Hematopoietic multipotent progenitor cell (in vitro differentiated cells): Measurements from ENCODE around the gene ZNF197. TPM values are rescaled to one million over a fixed set of nuclear protein-coding genes. Genes with fewer than 3 reads are reported as not detected.
"Not testable (repeated sequence)": the region's sequence is repeated elsewhere in the genome, so short reads cannot be mapped to it uniquely, and the experiment has no call there.

Experiments
- DNase-seq, 3 donors: peaks; one replicate each; pipeline ENCODE4 v3.0.0-alpha.2; 2011 to 2015; ENCODE audit warnings: low read depth in 2 of 3, low spot score in 2 of 3
- total RNA-seq: library from RNA; depleted of rRNA; stranded (reverse); fragments of >200 nt; gene quantifications from one replicate; pipeline ENCODE4 v1.2.3, GENCODE V29; 2012

ZNF197 gene
- 10.8 TPM for total RNA-seq

DNA sequence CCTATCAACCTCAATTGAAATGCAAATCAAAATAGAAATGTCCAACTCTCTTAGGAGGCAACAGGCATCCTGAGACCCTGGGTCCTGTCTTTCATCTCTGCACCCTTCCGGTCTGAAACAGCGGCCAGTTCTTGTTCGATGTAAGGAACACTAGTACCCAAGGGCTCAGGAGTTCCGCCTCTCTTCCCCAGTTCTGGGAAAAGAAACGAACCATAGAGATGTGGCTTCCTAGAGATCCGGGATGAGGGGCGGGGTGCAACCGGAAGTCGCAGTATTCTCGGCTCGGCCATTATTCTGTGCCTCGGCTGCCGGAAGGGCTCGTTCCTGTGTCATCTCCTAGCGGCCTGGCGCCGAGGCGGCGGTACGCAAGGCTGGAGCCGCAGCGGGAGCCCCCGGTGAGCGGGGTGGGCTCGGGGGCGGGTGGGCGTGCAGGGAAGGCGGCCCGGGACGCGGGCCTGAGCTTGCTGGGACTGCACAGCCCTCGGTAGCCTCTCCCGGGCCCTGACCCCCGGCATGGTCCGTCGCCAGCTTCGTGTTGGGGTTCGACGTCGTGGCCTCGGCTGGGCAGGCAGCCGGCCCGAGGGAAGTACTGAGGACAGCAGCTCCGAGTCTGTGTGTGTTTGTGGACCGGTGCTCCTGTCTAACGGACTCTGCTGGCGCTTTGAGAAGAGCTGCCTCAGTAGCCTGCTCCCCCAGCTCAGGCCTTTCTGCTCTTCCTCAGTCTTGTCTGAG is at the start of gene ZNF197:
Gene ZNF197 (plus strand): TSS at position 288 of the 732 bp plus-strand sequence. CDS start 4,119 bp downstream, outside the sequence.
- peak; percentile 7 to 69 (median 69) for DNase-seq

DNA sequence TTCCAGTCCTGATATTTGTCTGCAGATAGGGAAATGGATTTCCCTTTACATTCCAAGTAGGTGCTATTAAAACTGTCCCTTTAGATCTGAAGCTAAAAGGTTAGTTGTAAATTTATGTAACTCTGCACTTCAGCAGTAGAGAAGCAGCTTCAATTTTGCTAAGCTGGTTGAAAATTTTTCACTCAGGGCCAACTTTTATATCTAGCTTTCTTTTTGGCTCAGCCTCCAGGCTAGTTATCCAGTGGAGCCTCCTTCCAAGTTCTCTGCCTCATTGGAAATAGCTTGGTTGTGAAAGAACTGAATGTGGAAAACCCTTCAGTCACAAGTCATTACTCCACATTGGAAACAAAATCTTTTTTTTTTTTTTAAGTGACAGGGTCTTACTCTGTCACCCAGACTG is 48.2 kb upstream of the ZNF197 start:
- no peak for DNase-seq

DNA sequence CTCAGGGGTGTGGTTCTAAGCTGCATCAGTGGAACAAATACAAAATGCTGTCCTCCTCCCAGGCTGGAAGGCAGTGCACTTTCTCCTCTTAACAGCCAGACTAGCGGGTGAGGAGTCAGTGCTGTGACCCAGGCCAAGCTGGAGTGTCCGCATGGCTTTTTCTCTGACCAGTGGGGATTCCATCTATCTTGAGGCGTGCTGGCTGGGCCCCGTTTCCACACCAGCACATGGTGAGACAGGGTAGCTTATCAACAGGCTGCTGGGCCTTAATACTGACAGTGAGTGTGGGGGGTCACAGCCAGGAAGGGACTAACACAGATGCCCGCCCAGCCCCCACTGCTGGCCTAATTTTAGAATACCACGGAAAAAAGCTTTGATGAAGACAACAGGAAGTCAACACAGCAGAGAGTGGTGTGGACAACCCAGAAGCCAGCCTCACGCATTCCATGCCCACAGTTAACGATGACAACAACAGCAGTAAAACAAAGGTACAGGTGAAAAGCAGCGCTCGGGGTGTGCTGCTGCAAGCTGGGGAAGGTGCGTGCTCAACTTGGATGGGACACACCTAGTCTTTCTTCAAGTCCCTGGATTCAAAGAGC is 47.4 kb upstream of the ZNF197 start:
- not testable (repeated sequence) for DNase-seq

DNA sequence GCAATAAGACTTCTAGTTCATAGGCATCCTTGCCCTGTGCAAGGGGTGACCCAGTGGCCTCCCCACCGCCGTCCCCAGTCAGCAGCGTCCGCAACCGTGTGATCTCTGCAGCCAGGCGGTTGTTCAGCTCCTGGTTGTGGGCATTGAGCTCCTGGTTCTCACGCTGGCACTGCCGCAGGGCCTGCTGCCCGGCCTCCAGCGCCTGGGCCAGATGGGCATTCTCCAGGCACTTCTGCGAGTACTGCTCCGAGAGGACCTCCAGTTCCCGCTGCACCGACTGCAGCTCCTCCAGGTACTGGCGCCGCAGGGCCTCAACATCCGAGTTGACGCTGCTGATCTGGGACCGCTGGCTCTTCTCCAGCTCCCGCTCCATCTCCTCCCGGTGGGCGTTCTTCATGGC is 46.5 kb upstream of the ZNF197 start:
- DNase-seq, result not testable (repeated sequence)

DNA sequence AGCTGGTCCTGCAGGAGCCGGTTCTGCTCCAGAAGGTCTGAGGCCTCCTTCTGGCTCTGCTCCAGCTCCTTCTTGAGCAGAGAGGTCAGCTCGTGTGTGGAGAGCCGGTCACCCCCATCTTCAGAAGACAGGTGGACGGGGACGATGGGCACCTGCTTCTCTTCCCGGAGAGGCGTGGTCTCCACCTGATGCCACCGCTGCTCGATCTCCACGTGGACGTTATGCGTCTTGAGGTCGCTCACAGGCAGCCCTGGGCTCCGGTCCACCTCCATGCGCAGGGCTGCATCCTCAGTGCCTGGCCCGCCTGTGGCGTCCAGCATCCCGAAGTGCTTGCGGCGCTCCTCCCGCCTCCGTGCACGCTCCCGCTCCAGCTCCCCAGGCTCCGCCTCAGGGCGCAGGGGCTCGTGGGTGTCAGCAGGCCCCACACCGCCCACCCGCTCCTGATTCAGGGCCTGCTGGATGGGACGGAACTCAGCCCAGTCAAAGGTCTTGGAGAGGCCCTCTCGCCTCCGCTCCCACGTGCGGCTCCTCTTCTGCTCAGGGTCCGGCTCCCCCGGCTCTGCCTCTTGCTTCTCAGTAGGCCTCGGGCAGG is 45.8 kb upstream of the ZNF197 start:
- not testable (repeated sequence) for DNase-seq

DNA sequence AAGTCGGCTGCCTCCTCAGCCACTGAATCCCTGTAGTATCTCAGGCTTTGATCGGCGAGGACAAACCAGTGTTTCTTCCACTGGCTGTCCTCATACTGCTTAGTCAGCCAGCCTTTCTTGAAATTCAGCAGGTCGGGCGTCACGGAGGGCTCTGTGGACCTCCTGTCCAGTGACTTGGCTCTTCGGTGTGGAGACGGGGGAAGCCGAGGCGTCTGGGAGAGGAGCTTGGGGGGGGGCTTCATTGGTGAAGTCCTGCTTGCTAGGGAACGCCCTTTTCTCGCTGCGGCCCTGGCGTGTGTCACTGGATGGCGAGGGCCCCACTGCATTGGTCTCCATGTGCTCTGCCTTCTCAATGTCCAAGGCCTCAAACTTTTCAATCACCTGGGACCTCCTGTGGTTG is 45.1 kb upstream of the ZNF197 start:
- not testable (repeated sequence) for DNase-seq

DNA sequence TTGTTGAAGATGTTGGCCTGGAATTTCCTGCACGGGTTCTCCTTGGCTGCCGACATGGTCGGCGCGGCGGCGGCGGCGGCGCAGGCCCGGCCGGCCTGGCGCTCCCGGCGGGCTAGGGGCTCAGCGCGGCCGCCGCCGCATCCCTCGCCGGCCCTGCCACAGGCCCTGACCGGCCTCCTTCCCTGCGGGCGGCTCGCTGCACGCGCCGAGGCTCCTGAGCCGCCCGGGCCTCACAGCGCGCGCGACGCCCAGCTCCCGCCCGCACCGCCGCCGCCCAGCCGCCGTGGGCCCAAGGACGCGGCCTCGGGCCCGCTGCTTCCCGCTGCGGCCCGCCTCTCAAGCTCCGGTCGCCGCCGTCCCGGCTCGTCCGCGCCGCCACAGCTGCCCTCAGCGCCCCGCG is 43.9 kb upstream of the ZNF197 start:
- DNase-seq, result not testable (repeated sequence)

DNA sequence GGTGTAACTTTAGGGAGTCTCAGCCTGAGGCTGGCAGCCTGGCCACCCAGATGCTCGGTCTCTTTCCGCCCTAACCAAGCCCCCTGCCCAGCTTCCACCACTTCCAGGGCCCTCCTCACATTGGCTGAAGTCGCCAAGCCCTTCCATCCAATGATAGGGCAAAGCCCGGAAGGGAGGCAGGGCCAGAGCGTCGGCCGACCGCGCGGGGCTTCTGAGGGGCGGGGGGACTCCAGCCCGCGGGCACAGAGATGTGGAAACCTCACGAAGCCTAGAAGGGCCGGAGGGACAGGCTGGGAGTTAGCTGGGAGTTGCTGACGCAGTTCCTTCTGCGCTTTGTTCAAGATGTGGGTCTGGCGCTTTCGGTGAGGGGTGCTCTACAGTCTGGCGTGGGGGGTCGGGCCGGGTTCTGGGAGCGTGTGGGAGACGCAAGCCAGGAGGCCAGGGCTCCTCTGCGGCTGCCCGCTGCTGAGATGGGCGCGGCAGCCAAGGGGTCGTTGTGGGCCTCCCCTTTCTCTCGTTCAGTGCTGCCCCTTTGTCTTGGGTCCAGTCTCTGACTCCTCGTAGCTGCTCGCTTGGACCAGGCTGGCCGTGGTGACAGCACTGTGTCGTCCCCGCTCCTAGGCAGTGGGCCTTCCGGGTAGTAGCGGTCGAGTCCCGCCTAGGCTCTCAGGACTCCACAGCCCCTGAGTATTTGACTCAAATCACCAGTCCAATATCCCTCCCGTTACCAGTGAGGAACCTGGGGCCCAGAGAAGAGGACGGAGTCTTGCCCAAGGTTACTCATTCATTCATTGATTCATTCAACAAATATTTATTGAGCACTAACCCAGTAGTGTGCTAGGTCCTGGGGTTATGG is 40.0 kb upstream of the ZNF197 start, which contains the start of gene ZNF660:
Gene ZNF660 (plus strand): TSS at position 319 of the 856 bp plus-strand sequence. CDS start 9,230 bp downstream, outside the sequence.
- DNase-seq, result peak in 2 of 3 donors; percentile 82 to 93

DNA sequence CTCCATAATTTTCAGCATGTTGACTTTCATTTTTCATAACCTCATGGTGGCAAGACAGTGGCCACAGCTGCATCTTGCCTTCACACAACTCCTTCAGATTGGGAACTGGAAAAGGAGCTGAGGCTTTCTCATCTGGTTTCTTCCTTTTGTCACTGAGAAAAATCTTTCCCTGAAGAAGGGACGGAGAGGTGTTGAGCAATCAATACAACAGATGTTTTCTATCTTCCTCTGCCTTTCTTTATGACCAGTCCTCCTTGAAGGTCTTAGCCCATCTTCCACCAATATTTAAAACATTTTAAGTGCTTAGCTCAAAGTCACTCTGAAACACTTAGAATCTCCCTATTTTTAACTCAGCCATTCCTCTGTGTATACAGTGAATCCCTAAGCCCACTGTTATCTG is 28.2 kb upstream of the ZNF197 start:
- no peak for DNase-seq

DNA sequence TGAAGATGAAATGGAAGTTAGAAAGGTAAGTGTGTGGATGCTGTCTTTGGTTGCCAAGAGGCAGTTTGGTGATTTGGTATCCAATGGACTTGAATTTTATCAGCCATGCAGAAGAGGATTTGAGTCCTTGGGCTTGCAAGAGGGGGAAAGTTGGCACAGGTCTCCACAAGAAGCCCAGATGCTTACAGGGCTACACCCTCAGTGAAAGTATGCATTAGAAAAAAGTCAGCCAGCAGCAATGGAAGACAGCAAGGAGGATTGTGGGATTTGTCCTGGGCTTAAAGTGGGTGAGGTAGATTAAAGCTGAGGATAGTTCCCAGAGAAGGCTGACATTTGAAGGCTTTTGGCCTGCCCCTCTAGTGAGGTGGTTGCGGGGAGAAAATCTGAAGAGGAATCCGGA is 23.1 kb upstream of the ZNF197 start:
- no peak for DNase-seq

DNA sequence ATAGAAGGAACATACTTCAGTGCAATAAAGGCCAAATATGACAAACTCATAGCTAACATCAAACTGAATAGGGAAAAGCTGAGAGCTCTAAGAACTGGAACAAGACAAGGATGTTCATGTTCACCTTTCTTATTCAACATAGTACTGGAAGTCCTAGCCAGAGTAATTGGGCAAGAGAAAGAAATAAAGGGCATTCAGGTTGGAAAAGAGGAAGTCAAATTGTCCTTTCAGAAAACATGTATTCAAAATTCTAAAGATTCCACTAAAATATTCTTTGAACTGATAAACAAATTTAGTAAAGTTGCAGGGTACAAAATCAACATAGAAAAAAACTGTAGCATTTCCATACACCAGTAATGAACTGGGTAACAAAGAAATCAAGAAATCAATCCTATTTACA is 12.2 kb upstream of the ZNF197 start:
- DNase-seq, result no peak

DNA sequence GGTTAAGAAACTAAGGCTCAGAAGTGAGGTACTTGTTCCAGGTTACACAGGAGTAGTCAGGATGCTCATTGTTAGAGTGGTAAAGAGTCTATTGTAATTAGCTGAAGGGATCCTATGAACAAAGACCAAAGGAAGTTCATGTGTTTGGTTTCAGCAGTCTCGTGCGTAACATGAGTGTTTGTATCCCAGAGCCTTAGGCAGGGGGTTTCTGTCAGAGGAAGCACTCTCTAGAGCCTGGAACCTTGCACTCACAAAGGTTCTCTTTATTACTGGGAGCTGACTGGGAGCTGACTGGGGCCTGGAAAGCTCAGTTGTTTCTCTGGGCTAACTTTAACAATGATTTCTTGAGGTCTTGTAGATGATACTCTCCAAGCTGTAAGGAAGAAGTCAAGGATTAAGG is 3.9 kb downstream of the ZNF197 start:
- DNase-seq, result no peak

DNA sequence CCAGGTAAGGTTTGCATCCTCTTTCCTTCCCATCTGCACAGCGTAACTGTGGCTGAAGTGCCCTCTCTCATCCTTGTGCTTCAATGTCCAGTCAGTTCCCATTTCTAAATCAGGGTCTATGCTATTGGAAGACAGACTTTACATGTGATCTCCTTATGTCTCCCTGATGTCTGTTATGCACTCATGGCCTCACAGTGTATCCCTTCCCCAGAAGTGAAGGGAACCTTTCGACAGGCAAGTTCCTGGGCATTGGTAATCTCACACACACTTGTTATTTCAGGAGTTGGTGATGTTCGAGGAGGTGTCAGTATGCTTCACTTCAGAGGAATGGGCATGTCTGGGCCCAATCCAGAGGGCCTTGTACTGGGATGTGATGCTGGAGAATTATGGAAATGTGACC is 7.4 kb downstream of the ZNF197 start:
- no peak for DNase-seq

DNA sequence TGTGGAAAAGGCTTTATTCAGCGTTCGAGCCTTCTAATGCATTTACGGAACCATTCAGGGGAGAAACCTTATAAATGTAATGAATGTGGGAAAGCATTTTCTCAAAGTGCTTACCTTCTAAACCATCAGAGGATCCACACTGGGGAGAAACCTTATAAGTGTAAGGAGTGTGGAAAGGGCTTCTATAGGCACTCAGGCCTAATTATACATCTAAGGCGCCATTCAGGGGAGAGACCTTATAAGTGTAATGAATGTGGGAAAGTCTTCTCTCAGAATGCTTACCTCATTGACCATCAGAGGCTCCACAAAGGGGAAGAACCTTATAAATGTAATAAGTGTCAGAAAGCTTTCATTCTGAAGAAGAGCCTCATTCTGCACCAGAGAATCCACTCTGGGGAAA is 17.5 kb downstream of the ZNF197 start:
- DNase-seq, result no peak

DNA sequence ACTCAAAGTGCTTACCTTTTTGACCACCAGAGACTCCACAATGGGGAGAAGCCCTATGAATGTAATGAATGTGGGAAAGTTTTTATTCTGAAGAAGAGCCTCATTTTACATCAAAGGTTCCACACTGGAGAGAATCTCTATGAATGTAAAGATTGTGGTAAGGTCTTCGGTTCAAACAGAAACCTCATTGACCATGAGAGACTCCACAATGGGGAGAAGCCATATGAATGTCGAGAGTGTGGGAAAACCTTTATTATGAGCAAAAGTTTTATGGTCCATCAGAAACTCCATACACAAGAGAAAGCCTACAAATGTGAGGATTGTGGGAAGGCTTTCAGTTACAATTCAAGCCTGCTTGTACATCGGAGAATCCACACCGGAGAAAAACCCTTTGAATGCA is 18.2 kb downstream of the ZNF197 start:
- no peak for DNase-seq

DNA sequence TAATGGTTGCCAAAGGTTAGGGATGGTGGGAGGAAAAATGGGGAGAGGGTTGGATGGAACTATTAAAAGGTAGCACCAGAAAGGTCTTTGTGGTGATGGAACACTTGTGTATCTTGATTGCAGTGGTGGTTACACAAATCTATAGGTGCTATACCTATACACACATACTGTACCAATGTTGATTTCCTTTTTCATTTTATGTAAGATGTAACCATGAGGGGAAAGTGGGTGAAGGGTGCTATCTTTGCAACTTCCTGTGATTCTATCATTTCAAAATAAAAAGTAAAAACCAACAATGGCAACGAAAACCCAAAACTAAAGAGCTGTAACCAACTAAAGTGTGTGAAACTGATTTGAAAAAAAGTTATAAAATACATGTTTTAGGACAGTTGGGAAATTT is 22.9 kb downstream of the ZNF197 start:
- no peak for DNase-seq

DNA sequence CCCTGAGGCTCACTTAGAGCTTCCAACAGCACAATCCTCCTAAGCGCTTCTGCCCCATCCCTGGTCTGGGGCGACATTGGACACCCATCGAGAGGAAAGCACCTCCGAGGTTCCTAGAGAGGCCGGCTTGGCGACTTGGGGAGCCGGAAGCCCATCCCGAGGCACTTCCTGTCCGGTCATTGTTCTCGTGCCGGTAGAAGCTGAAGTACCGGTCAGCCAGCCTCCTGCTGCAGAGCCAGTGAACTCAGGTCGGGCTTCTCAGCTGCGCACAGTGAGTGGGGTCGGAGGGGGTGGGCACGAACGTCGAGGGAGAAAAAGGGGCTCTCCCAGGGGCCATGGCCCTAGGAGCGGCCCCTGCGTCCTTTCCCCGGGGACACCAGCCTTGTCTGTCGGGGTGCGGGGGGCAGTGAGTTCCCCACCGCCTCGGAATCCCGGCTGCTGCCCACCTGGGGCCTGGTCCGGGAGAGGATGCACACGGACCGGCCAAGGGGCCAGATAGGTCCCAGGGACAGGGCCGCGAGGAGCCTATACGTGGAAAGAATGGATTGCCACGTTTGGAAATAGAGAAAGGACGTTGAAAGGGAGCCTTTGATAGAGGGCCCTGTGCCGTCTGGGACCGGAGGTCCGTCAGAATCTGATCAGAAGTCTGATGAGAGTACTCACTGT is 23.9 kb downstream of the ZNF197 start, which contains the start of gene ZNF35:
Gene ZNF35 (plus strand): TSS at position 169 of the 666 bp plus-strand sequence. CDS start 2,336 bp downstream, outside the sequence.
- peak in 2 of 3 donors; percentile 61 to 73 for DNase-seq

DNA sequence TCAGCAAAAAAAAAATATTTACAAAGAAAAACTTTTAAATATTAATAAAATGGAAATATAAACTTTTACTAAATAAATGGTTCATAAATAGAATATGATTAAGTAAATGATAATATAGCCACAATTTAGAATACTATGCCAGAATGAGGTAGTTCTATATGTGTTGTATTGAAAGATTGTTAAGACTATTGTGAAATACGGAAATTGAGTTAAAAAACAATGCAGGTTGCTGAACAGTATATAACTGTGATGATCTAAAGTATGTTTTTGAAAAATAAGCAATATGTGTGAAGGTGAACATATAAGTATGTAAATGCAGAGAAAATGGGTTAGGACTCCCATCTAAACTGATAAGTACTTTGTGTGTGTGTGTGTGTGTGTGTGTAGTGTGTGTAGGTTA is 24.9 kb downstream of the ZNF197 start:
- DNase-seq, result no peak

DNA sequence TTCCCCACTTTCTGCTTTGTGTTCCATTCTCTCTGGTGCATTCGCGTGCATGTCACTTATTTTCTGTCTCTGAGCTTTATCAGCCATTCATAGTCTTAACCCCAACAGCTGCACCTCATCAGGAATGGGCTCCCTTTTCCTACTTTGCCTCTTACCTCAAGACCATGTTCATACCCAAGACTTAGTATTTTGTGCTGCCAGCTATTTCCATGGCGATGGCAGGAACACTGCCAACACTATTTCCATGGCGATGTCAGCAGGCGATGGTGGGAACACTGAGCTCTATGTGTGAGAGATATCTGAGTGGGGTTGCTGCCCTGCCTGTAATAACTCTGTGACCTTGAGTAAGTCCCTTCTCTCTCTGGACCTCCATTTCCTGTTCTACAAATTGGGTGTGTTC is 29.2 kb downstream of the ZNF197 start:
- DNase-seq, result peak in 1 of 3 donors; percentile 7

DNA sequence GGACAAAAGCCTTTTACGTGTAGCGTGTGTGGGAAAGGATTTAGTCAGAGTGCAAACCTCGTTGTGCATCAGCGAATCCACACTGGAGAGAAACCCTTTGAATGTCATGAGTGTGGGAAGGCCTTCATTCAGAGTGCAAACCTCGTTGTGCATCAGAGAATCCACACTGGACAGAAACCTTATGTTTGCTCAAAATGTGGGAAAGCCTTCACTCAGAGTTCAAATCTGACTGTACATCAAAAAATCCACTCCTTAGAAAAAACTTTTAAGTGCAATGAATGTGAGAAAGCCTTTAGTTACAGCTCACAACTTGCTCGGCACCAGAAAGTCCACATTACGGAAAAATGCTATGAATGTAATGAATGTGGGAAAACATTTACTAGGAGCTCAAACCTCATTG is 34.2 kb downstream of the ZNF197 start:
- no peak for DNase-seq
